Lower leg skin (tissue), 3 donors: Measurements from ENCODE around the gene MOGAT3.

ENCODE experiments used
- POLR2A ChIP-seq, 2 donors: fragments of 450-650 bp; IDR thresholded peaks; one replicate each; pipeline ENCODE4 v1.6.1; 2016 to 2017; ENCODE audit warnings: antibody characterized with exemption in 2 of 2, mild to moderate bottlenecking in 1 of 2, moderate library complexity in 1 of 2
- TF ChIP-seq, protein P1 (sequence below), 3 donors: fragments of 450-650 bp; IDR thresholded peaks; one replicate each; pipeline ENCODE4 v1.5.1; 2016; ENCODE audit warnings: antibody characterized with exemption in 3 of 3, mild to moderate bottlenecking in 3 of 3, moderate library complexity in 2 of 3

DNA sequence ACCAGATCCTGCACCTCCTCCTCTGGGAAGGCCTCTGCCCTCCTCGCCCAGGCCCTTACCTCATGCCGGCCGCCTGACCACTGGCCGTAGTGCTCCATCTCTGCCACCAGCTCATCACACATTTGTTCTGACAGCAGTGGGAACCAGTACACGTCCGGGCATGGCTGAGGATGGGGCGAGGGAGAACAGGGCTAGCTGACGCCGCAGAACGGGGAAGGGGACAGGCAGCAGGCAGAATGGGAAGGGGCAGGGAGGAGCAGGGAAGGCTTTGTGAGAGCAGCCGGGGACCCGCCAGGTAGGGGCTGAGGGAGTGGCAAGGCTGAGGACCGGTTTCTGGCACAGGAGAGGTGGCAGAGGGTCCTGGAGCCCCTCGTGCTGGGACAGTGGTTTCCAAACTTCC, 8.0 kb upstream of the MOGAT3 start:
- no peak for TF ChIP-seq POLR2A (IDR thresholded peaks at IDR 0.05)
- TF ChIP-seq, protein P1, sequence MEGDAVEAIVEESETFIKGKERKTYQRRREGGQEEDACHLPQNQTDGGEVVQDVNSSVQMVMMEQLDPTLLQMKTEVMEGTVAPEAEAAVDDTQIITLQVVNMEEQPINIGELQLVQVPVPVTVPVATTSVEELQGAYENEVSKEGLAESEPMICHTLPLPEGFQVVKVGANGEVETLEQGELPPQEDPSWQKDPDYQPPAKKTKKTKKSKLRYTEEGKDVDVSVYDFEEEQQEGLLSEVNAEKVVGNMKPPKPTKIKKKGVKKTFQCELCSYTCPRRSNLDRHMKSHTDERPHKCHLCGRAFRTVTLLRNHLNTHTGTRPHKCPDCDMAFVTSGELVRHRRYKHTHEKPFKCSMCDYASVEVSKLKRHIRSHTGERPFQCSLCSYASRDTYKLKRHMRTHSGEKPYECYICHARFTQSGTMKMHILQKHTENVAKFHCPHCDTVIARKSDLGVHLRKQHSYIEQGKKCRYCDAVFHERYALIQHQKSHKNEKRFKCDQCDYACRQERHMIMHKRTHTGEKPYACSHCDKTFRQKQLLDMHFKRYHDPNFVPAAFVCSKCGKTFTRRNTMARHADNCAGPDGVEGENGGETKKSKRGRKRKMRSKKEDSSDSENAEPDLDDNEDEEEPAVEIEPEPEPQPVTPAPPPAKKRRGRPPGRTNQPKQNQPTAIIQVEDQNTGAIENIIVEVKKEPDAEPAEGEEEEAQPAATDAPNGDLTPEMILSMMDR (IDR thresholded peaks at IDR 0.05) = no peak
